Measurements from ENCODE around the gene CPN2.

DNA sequence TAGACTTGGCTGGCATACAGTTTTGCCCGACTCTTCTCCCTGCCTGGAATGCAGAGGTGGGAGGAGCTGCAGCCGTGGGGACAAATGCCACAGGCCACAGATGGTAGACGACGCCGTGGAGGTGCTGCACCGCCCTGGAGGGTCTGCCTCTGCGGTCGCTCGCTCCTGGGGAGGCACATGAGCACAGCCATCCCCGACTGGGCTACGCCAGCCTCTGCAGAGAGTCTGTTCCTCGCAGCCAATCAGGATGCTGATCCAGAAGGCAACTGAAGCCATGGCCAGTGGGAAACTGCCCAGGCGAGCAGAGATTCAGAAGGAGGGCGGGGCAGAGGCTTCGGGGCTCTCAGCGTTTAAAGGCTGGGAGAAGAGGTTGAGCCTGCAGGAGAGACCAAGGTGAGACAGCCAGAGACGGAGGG lies 30.3 kb upstream of the CPN2 start:
- TF ChIP-seq GATA3 (IDR thresholded peaks at IDR 0.05; ENCODE audit: low read depth, low read length) = no peak
- TF ChIP-seq GATA2 (IDR thresholded peaks at IDR 0.05; ENCODE audit: low read depth, low read length) = no peak
